Measurements from ENCODE around the gene FTL.

FTL gene

GRCh38 chr19:48991011-48991609 is 26.0 kb downstream of the FTL start:
- in situ Hi-C loops (cut with MboI; ENCODE audit: low pct_unique_long_range_greater_than_20kb, low sequenced_read_pairs, unreplicated experiment), result no loop called here
- no peak for DNase-seq (ENCODE audit: low spot score)
- TF ChIP-seq, protein P1, sequence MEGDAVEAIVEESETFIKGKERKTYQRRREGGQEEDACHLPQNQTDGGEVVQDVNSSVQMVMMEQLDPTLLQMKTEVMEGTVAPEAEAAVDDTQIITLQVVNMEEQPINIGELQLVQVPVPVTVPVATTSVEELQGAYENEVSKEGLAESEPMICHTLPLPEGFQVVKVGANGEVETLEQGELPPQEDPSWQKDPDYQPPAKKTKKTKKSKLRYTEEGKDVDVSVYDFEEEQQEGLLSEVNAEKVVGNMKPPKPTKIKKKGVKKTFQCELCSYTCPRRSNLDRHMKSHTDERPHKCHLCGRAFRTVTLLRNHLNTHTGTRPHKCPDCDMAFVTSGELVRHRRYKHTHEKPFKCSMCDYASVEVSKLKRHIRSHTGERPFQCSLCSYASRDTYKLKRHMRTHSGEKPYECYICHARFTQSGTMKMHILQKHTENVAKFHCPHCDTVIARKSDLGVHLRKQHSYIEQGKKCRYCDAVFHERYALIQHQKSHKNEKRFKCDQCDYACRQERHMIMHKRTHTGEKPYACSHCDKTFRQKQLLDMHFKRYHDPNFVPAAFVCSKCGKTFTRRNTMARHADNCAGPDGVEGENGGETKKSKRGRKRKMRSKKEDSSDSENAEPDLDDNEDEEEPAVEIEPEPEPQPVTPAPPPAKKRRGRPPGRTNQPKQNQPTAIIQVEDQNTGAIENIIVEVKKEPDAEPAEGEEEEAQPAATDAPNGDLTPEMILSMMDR (IDR thresholded peaks at IDR 0.05; ENCODE audit: extremely low read depth, insufficient read depth, missing control alignments), result no peak

- TF ChIP-seq, protein P1 (IDR thresholded peaks at IDR 0.05; ENCODE audit: extremely low read depth, insufficient read depth, missing control alignments), result no peak
- in situ Hi-C loops (cut with MboI; ENCODE audit: low pct_unique_long_range_greater_than_20kb, low sequenced_read_pairs, unreplicated experiment), result no loop called here
- peak; percentile 69 for DNase-seq (ENCODE audit: low spot score)
These were observed 26.9 kb downstream of the FTL start for GRCh38 chr19:48991873-48992580.

- in situ Hi-C loops (cut with MboI; ENCODE audit: low pct_unique_long_range_greater_than_20kb, low sequenced_read_pairs, unreplicated experiment), result no loop called here
- TF ChIP-seq, protein P1 (IDR thresholded peaks at IDR 0.05; ENCODE audit: extremely low read depth, insufficient read depth, missing control alignments), result no peak
- no peak for DNase-seq (ENCODE audit: low spot score)
These were observed 27.6 kb downstream of the FTL start for GRCh38 chr19:48992581-48993174.

DNA sequence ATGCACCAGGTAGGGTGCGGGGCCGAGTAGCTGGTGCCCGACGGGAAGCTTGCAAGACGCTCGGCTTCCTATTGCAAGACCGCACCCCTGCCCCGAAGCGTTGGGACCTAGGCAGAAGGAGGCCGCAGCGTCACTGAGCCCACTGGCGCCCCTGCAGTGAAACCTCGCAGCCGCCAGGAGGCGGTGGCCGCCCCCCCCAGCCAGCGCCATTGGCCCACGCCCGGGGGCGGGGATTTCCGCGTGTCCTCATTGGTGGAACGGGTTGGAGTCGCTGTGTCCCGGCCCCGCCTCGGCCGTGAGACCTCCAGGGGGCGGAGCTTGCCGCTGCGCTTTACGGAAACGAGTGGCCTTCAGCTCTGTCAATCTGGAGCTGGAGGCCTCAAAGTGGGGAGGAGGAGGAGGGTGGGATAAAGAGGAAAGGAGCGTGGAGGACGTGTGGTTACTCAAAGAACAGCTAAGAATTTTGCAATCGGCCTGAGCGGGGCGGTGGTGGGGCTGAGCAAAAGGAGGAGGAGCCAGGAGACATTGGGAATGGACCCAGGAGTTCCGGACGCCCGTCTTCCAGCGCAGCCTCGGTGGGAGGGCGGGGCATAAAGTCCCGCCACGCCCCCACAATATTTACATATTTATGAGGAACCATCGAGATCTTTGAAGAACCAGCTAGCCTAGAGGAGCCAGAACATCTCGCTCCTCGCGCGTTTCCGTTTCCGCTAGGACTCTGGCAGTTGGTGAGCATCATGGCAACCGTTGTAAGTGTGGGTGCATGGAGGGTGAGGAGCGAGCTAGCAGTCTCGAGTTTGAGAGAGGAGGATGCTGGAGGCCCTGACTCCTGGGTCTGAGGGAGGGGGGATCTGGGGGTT is 28.3 kb downstream of the FTL start, which contains the start of the genes GYS1 and RUVBL2:
TSS of gene GYS1 (minus strand) at position 135 of the 860 bp plus-strand sequence. CDS start 197 bp downstream, outside the sequence.
TSS of gene RUVBL2 (plus strand) at position 713 of the 860 bp plus-strand sequence. CDS start at position 738, 25 bp downstream.
- DNase-seq (ENCODE audit: low spot score), result peak; percentile 99
- in situ Hi-C loops (cut with MboI; ENCODE audit: low pct_unique_long_range_greater_than_20kb, low sequenced_read_pairs, unreplicated experiment), result no loop called here
- TF ChIP-seq, protein P1 (IDR thresholded peaks at IDR 0.05; ENCODE audit: extremely low read depth, insufficient read depth, missing control alignments), result peak; percentile 92

DNA sequence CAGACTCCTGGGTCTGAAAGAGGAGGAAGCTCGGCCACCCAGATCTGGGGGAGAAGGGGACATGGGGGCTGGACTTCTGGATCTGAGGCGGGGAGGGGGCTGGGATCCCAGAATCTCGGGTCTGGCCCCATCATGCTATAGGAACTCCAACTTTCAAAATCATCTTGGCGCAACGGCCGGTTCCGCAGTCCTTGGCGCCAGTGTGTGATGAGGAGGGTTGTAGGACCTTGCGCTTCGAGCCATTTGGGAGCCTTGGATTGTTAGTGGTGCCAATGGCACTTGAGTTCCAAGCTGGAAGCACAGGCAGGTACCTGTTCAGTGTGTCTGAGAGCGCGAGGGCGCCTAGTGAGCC is 28.9 kb downstream of the FTL start:
- no peak for DNase-seq (ENCODE audit: low spot score)
- in situ Hi-C loops (cut with MboI; ENCODE audit: low pct_unique_long_range_greater_than_20kb, low sequenced_read_pairs, unreplicated experiment), result no loop called here
- TF ChIP-seq, protein P1 (IDR thresholded peaks at IDR 0.05; ENCODE audit: extremely low read depth, insufficient read depth, missing control alignments), result no peak

GRCh38 chr19:48997972-48998371 is 32.9 kb downstream of the FTL start:
- TF ChIP-seq, protein P1 (IDR thresholded peaks at IDR 0.05; ENCODE audit: extremely low read depth, insufficient read depth, missing control alignments), result peak; percentile 71
- no peak for DNase-seq (ENCODE audit: low spot score)
- in situ Hi-C loops (cut with MboI; ENCODE audit: low pct_unique_long_range_greater_than_20kb, low sequenced_read_pairs, unreplicated experiment), result no loop called here

Data from GM13977 (cell line).